ENCODE data around the gene KRT34.
"Not testable (repeated sequence)": the region's sequence is repeated elsewhere in the genome, so short reads cannot be mapped to it uniquely, and the experiment has no call there.

Gene KRT34

DNA sequence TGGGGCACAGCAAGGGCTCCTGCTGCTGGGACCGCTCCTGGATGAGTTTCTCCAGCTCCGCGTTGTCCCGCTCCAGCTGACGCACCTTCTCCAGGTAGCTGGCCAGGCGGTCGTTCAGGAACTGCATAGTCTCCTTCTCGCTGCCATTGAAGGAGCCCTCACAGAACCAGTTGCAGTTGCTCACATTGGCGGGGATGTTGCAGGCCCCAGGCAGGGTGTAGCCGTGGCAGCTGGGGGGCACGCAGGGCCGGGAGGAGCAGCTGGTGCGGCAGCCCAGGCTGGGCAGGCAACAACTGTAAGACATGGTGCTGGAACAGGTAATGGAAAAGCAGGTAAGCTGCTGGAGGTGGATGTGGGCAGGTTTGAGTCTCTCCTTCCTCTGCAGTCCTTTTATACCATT, at the start of gene KRT34:
TSS of gene KRT34 (minus strand) at position 364 of the 400 bp plus-strand sequence. CDS start at position 304, 60 bp downstream.
- not testable (repeated sequence) for ATAC-seq

- not testable (repeated sequence) for ATAC-seq
Observed at GRCh38 chr17:41430376-41430775, 48.3 kb upstream of the KRT34 start.

DNA sequence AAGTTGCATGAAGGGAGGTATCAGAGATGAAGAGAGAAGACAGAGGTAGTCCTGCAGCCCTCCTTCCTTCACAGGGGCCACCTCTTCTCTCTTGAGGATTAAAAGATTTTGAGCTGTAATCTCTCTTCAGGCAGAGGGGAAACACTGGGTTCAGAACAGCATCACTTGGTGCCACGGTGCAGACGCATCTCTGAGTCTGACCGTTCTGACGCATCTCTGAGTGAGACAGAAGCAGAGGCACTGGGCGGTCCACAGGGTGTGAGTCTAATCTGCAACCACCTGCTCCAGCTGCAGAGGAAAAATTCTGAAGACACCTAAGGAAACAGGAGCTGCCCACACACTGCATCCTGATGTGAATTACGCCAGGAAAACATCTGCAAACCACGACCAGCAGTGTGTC, 47.6 kb upstream of the KRT34 start:
- ATAC-seq: no peak
- TF ChIP-seq ISL1 (CRISPR knock-in tag; IDR thresholded peaks at IDR 0.05) (no peak), POU6F1 (CRISPR knock-in tag; IDR thresholded peaks at IDR 0.05; ENCODE audit: borderline replicate concordance, low read depth) (no peak), GLIS3 (CRISPR knock-in tag; IDR thresholded peaks at IDR 0.05) (no peak), ZFP30 (CRISPR knock-in tag; IDR thresholded peaks at IDR 0.05) (no peak), TCF4 (CRISPR knock-in tag; IDR thresholded peaks at IDR 0.05; ENCODE audit: borderline replicate concordance) (no peak), BACH2 (CRISPR knock-in tag; IDR thresholded peaks at IDR 0.05; ENCODE audit: borderline replicate concordance) (no peak), SNAI2 (CRISPR knock-in tag; IDR thresholded peaks at IDR 0.05) (no peak), ARNTL (CRISPR knock-in tag; IDR thresholded peaks at IDR 0.05; ENCODE audit: borderline replicate concordance, low read depth) (no peak), ESRRG (CRISPR knock-in tag; IDR thresholded peaks at IDR 0.05) (no peak), ZFP3 (CRISPR knock-in tag; IDR thresholded peaks at IDR 0.05) (no peak), ZNF70 (CRISPR knock-in tag; IDR thresholded peaks at IDR 0.05) (no peak), RARB (CRISPR knock-in tag; IDR thresholded peaks at IDR 0.05) (no peak), TOX (CRISPR knock-in tag; IDR thresholded peaks at IDR 0.05; ENCODE audit: borderline replicate concordance) (no peak), OSR1 (CRISPR knock-in tag; IDR thresholded peaks at IDR 0.05) (no peak)
- TF ChIP-seq, protein P1, sequence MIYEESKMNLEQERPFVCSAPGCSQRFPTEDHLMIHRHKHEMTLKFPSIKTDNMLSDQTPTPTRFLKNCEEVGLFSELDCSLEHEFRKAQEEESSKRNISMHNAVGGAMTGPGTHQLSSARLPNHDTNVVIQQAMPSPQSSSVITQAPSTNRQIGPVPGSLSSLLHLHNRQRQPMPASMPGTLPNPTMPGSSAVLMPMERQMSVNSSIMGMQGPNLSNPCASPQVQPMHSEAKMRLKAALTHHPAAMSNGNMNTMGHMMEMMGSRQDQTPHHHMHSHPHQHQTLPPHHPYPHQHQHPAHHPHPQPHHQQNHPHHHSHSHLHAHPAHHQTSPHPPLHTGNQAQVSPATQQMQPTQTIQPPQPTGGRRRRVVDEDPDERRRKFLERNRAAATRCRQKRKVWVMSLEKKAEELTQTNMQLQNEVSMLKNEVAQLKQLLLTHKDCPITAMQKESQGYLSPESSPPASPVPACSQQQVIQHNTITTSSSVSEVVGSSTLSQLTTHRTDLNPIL (CRISPR knock-in tag; IDR thresholded peaks at IDR 0.05; ENCODE audit: low read depth): no peak
- TF ChIP-seq, protein P2, sequence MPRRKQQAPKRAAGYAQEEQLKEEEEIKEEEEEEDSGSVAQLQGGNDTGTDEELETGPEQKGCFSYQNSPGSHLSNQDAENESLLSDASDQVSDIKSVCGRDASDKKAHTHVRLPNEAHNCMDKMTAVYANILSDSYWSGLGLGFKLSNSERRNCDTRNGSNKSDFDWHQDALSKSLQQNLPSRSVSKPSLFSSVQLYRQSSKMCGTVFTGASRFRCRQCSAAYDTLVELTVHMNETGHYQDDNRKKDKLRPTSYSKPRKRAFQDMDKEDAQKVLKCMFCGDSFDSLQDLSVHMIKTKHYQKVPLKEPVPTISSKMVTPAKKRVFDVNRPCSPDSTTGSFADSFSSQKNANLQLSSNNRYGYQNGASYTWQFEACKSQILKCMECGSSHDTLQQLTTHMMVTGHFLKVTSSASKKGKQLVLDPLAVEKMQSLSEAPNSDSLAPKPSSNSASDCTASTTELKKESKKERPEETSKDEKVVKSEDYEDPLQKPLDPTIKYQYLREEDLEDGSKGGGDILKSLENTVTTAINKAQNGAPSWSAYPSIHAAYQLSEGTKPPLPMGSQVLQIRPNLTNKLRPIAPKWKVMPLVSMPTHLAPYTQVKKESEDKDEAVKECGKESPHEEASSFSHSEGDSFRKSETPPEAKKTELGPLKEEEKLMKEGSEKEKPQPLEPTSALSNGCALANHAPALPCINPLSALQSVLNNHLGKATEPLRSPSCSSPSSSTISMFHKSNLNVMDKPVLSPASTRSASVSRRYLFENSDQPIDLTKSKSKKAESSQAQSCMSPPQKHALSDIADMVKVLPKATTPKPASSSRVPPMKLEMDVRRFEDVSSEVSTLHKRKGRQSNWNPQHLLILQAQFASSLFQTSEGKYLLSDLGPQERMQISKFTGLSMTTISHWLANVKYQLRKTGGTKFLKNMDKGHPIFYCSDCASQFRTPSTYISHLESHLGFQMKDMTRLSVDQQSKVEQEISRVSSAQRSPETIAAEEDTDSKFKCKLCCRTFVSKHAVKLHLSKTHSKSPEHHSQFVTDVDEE (CRISPR knock-in tag; IDR thresholded peaks at IDR 0.05): no peak

DNA sequence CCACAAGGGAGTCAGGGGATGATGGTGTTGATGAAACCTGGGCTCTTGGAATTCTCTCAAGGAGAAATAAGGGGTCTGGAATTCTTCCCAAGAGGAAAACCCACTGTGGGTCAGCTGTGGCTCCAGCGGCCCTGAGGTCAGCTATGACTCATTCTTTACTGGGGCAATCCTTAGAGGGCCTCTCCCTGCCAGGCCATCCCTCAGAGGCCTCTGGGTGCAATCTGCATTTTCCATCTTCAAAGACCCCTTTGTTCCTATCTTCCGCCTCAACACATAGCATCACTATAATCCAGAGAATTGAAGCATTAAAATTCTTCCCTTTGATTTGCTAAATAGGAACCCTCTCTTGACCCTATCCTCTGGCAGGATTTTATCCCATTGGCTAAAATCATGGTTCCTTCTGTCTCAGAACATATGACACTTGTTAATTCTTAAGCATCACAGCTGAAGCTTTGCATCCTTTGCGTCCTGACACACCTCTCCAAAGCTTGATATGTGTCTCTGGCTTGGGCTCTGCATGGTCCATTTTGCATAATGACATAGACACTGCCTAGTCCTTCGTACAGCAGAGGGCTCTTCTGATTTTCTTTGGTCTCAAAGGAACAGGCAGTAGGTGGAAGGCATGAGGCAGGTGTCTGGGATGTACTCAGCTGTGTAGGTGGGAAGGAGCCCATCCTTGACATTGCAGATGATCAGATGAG, 46.6 kb upstream of the KRT34 start:
- no peak for ATAC-seq
- TF ChIP-seq ZFP30 (CRISPR knock-in tag; IDR thresholded peaks at IDR 0.05): no peak
- no peak for TF ChIP-seq ZNF8 (CRISPR knock-in tag; IDR thresholded peaks at IDR 0.05)
- TF ChIP-seq POU6F1 (CRISPR knock-in tag; IDR thresholded peaks at IDR 0.05; ENCODE audit: borderline replicate concordance, low read depth): no peak
- TF ChIP-seq ISL1 (CRISPR knock-in tag; IDR thresholded peaks at IDR 0.05): no peak
- TF ChIP-seq, protein P3, sequence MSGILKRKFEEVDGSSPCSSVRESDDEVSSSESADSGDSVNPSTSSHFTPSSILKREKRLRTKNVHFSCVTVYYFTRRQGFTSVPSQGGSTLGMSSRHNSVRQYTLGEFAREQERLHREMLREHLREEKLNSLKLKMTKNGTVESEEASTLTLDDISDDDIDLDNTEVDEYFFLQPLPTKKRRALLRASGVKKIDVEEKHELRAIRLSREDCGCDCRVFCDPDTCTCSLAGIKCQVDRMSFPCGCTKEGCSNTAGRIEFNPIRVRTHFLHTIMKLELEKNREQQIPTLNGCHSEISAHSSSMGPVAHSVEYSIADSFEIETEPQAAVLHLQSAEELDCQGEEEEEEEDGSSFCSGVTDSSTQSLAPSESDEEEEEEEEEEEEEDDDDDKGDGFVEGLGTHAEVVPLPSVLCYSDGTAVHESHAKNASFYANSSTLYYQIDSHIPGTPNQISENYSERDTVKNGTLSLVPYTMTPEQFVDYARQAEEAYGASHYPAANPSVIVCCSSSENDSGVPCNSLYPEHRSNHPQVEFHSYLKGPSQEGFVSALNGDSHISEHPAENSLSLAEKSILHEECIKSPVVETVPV (CRISPR knock-in tag; IDR thresholded peaks at IDR 0.05): no peak
- TF ChIP-seq ZNF565 (CRISPR knock-in tag; conservative IDR thresholded peaks at IDR 0.05; ENCODE audit: low read depth): no peak
- no peak for TF ChIP-seq ARNTL (CRISPR knock-in tag; IDR thresholded peaks at IDR 0.05; ENCODE audit: borderline replicate concordance, low read depth)
- no peak for TF ChIP-seq ESRRG (CRISPR knock-in tag; IDR thresholded peaks at IDR 0.05)
- TF ChIP-seq RARB (CRISPR knock-in tag; IDR thresholded peaks at IDR 0.05): no peak
- TF ChIP-seq TOX (CRISPR knock-in tag; IDR thresholded peaks at IDR 0.05; ENCODE audit: borderline replicate concordance): no peak
- TF ChIP-seq ZFP3 (CRISPR knock-in tag; IDR thresholded peaks at IDR 0.05): no peak
- TF ChIP-seq, protein P1 (CRISPR knock-in tag; IDR thresholded peaks at IDR 0.05; ENCODE audit: low read depth): no peak
- TF ChIP-seq BACH2 (CRISPR knock-in tag; IDR thresholded peaks at IDR 0.05; ENCODE audit: borderline replicate concordance): no peak
- no peak for TF ChIP-seq SNAI2 (CRISPR knock-in tag; IDR thresholded peaks at IDR 0.05)
- no peak for TF ChIP-seq CSDC2 (CRISPR knock-in tag; IDR thresholded peaks at IDR 0.05)
- TF ChIP-seq, protein P2 (CRISPR knock-in tag; IDR thresholded peaks at IDR 0.05): no peak
- TF ChIP-seq OSR1 (CRISPR knock-in tag; IDR thresholded peaks at IDR 0.05): no peak
- no peak for TF ChIP-seq ZC3H10 (CRISPR knock-in tag; IDR thresholded peaks at IDR 0.05)

Measured in SK-N-SH treated with all-trans-retinoic acid at 6 μM for 48 hours (cell line).